ENCODE measurements around the gene TLK2.
"Not testable (repeated sequence)": the region's sequence is repeated elsewhere in the genome, so short reads cannot be mapped to it uniquely, and the experiment has no call there.

- not testable (repeated sequence) for TF ChIP-seq CTCF (conservative IDR thresholded peaks at IDR 0.05; ENCODE audit: low read depth in 2 of 2); EZH2 (IDR thresholded peaks at IDR 0.05; ENCODE audit: low read depth, unreplicated experiment)
Observed at GRCh38 chr17:62441181-62441580, 37.4 kb upstream of the TLK2 start.
